OCI-LY7 (cell line): ENCODE data around the gene ERP27. TPM values are rescaled to one million over a fixed set of nuclear protein-coding genes. Genes with fewer than 3 reads are reported as not detected.

Experiments
- BruUV-seq: library from RNA; stranded (reverse); fragments of 400-500 nt; replicated peaks from 2 replicates; lab custom pipeline; 2021; lab: Mats Ljungman, UMichigan
- CTCF ChIA-PET: fragments of 300-600 bp; sonication (Branson Sonifier 250); formaldehyde crosslinking; loops from one replicate; lab custom pipeline; 2022; ENCODE audit warnings: antibody characterized with exemption; ENCODE audit not compliant: unreplicated experiment; lab: Charles Lee
- POLR2A ChIA-PET: fragments of 300-600 bp; sonication (Branson Sonifier 250); formaldehyde crosslinking; loops from one replicate; lab custom pipeline; 2022; ENCODE audit warnings: antibody characterized with exemption; lab: Charles Lee
- DNase-seq: peaks from one replicate; pipeline ENCODE4 v3.0.0-alpha.2; 2015; ENCODE audit warnings: low spot score
- H2AFZ ChIP-seq: fragments of 200-600 bp; sonication (generic), shearing (Covaris generic); 2 replicates; pipeline ENCODE4 v1.6.1; 2014; ENCODE audit warnings: mild to moderate bottlenecking, antibody characterized with exemption, low read length, moderate library complexity
- H3K27ac ChIP-seq: fragments of 200-600 bp; sonication (generic); 2 replicates; pipeline ENCODE4 v1.5.1; 2014; ENCODE audit warnings: mixed run types, low read depth, mild to moderate bottlenecking, moderate library complexity, low read length, inconsistent platforms; ENCODE audit not compliant: poor library complexity, severe bottlenecking
- H3K36me3 ChIP-seq: fragments of 200-600 bp; sonication (generic); 2 replicates; pipeline ENCODE4 v1.6.1; 2014; ENCODE audit warnings: mild to moderate bottlenecking, antibody characterized with exemption, low read length, moderate library complexity, mixed read lengths; ENCODE audit not compliant: insufficient read depth
- H3K4me1 ChIP-seq: fragments of 200-600 bp; sonication (generic); 2 replicates; pipeline ENCODE4 v1.5.1; 2014; ENCODE audit warnings: mild to moderate bottlenecking, low read length; ENCODE audit not compliant: insufficient read depth, poor library complexity, severe bottlenecking
- H3K4me2 ChIP-seq: fragments of 200-600 bp; sonication (generic); 2 replicates; pipeline ENCODE4 v1.6.1; 2014; ENCODE audit warnings: mild to moderate bottlenecking, low read length
- H3K4me3 ChIP-seq: fragments of 200-600 bp; sonication (generic); 2 replicates; pipeline ENCODE4 v1.5.1; 2014; ENCODE audit warnings: mild to moderate bottlenecking, low read depth, low read length; ENCODE audit not compliant: poor library complexity, severe bottlenecking
- H3K79me2 ChIP-seq: fragments of 200-600 bp; sonication (generic); 2 replicates; pipeline ENCODE4 v1.6.1; 2016; ENCODE audit warnings: low read depth, mild to moderate bottlenecking, low read length, moderate library complexity, mixed read lengths; ENCODE audit not compliant: insufficient read depth
- H3K9me2 ChIP-seq: fragments of 200-600 bp; sonication (generic); 2 replicates; pipeline ENCODE4 v1.6.1; 2016; ENCODE audit warnings: mild to moderate bottlenecking, low read length, mixed read lengths; ENCODE audit not compliant: insufficient read depth
- H3K9me3 ChIP-seq: fragments of 200-600 bp; sonication (generic); 2 replicates; pipeline ENCODE4 v1.6.1; 2014; ENCODE audit warnings: mild to moderate bottlenecking, mixed run types, low read length, mixed read lengths
- H4K20me1 ChIP-seq: fragments of 200-600 bp; sonication (generic); 2 replicates; pipeline ENCODE4 v1.6.1; 2014; ENCODE audit warnings: mild to moderate bottlenecking, antibody characterized with exemption, low read length, moderate library complexity, mixed read lengths; ENCODE audit not compliant: insufficient read depth
- EZH2phosphoT487 ChIP-seq: fragments of 200-600 bp; sonication (generic); IDR thresholded peaks from 2 replicates; pipeline ENCODE4 v1.6.1; 2018; ENCODE audit warnings: low read depth, borderline replicate concordance, mild to moderate bottlenecking, mixed run types, antibody characterized with exemption, low read length, moderate library complexity, mixed read lengths
- intact Hi-C: fragments of 100-400 bp; cut with micrococcal nuclease; formaldehyde crosslinking; loops from one replicate; pipeline ENCODE4 v1.10.0; 2022; ENCODE audit not compliant: unreplicated experiment
- total RNA-seq, 2 experiments: library from RNA; depleted of rRNA in 1 of 2; stranded (reverse); fragments of >200 nt in 1 of 2; shearing (Covaris generic) in 1 of 2; gene quantifications; 2 replicates each; pipeline ENCODE4 v1.2.3, GENCODE V29; 2014 to 2022
- TF ChIP-seq, protein P1 (sequence below): fragments of 200-600 bp; sonication (generic); conservative IDR thresholded peaks from 2 replicates; pipeline ENCODE4 v1.5.1; 2014; ENCODE audit warnings: mild to moderate bottlenecking, antibody characterized with exemption, low read length, moderate library complexity, mixed read lengths

Gene ERP27
- total RNA-seq, 2 experiments from 2014 or later = 1.7 to 1.9 TPM

- TF ChIP-seq, protein P1, sequence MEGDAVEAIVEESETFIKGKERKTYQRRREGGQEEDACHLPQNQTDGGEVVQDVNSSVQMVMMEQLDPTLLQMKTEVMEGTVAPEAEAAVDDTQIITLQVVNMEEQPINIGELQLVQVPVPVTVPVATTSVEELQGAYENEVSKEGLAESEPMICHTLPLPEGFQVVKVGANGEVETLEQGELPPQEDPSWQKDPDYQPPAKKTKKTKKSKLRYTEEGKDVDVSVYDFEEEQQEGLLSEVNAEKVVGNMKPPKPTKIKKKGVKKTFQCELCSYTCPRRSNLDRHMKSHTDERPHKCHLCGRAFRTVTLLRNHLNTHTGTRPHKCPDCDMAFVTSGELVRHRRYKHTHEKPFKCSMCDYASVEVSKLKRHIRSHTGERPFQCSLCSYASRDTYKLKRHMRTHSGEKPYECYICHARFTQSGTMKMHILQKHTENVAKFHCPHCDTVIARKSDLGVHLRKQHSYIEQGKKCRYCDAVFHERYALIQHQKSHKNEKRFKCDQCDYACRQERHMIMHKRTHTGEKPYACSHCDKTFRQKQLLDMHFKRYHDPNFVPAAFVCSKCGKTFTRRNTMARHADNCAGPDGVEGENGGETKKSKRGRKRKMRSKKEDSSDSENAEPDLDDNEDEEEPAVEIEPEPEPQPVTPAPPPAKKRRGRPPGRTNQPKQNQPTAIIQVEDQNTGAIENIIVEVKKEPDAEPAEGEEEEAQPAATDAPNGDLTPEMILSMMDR = no peak
- no peak for TF ChIP-seq EZH2phosphoT487
- Histone ChIP-seq H3K27ac (peak overlapping the region; percentile 92), H3K36me3 (peaks cover 94% of the 10 kb centered on the region), H3K4me2 (peak overlapping the region; percentile 75), H3K79me2 (peaks cover 80% of the 10 kb centered on the region), H2AFZ (no peak overlapping the region), H3K4me1 (peaks cover 61% of the 10 kb centered on the region), H3K9me2 (no peaks in the 10 kb centered on the region), H3K9me3 (no peaks in the 10 kb centered on the region), H3K4me3 (peak overlapping the region; percentile 44), H4K20me1 (peaks cover 26% of the 10 kb centered on the region)
- ChIA-PET POLR2A (interaction anchor here (0.6 to 1.8 kb wide), 14 partner anchors 9 to 201 kb away, joined by 3 to 8 read pairs (median 4); partner anchors contain the start of genes ARHGDIB, C12orf60, ERP27 and WBP11), CTCF (no interaction called here)
- DNase-seq = peak; percentile 92
- BruUV-seq = no TSS peak
- intact Hi-C loops = no loop called here
Observed at GRCh38 chr12:14948672-14949071, 10.3 kb upstream of the ERP27 start.

GRCh38 chr12:14946861-14947260 is 8.5 kb upstream of the ERP27 start:
- Histone ChIP-seq H3K4me3 (no peak overlapping the region), H2AFZ (no peak overlapping the region), H3K27ac (no peak overlapping the region), H3K9me2 (no peaks in the 10 kb centered on the region), H3K9me3 (no peaks in the 10 kb centered on the region), H4K20me1 (peaks cover 9% of the 10 kb centered on the region; the same call in 1 of the 2 replicates), H3K4me2 (no peak overlapping the region), H3K36me3 (peaks cover 95% of the 10 kb centered on the region), H3K4me1 (peaks cover 43% of the 10 kb centered on the region), H3K79me2 (peaks cover 62% of the 10 kb centered on the region)
- no peak for DNase-seq
- BruUV-seq = no TSS peak
- intact Hi-C loops = no loop called here
- TF ChIP-seq, protein P1 = no peak
- TF ChIP-seq EZH2phosphoT487 = no peak
- ChIA-PET CTCF (no interaction called here), POLR2A (interaction anchor here (1.6 to 1.8 kb wide), 2 partner anchors 44 to 176 kb away, joined by 3 to 6 read pairs; a partner anchor contains a TSS)

- no peak overlapping the region for H2AFZ ChIP-seq
- TF ChIP-seq EZH2phosphoT487 = no peak
- TF ChIP-seq, protein P1 = no peak
- peaks cover 2% of the 10 kb centered on the region; the same call in 1 of the 2 replicates for H4K20me1 ChIP-seq
- no peak overlapping the region for H3K27ac ChIP-seq
- ChIA-PET CTCF (no interaction called here), POLR2A (interaction anchor here (0.6 to 1.6 kb wide), 3 partner anchors 20 to 86 kb away, joined by 3 read pairs; no protein-coding TSS in a partner anchor)
- no peak for DNase-seq
- no peak overlapping the region for H3K4me3 ChIP-seq
- no peak overlapping the region for H3K4me2 ChIP-seq
- intact Hi-C loops = no loop called here
- peaks cover 95% of the 10 kb centered on the region for H3K36me3 ChIP-seq
- BruUV-seq = no TSS peak
- peaks cover 36% of the 10 kb centered on the region for H3K4me1 ChIP-seq
- no peaks in the 10 kb centered on the region for H3K9me3 ChIP-seq
- peaks cover 55% of the 10 kb centered on the region for H3K79me2 ChIP-seq
- H3K9me2 ChIP-seq = no peaks in the 10 kb centered on the region
Observed at GRCh38 chr12:14946162-14946561, 7.8 kb upstream of the ERP27 start.
